WTC11 (cell line): Measurements from ENCODE around the gene XPOT. TPM values are rescaled to one million over a fixed set of nuclear protein-coding genes. Genes with fewer than 3 reads are reported as not detected.

Experiments
- ATAC-seq: fragments of 200-7000 bp; cut with Tn5 transposase; 2 replicates; pipeline ENCODE4 v1.10.0; 2021; ENCODE audit warnings: mild to moderate bottlenecking, moderate library complexity
- CTCF ChIA-PET: fragments of 300-600 bp; sonication (Branson Sonifier 250); formaldehyde crosslinking; loops from one replicate; lab custom pipeline; 2021; ENCODE audit warnings: antibody characterized with exemption; lab: Charles Lee
- POLR2A ChIA-PET: fragments of 350-600 bp; sonication (Branson Sonifier 250); formaldehyde crosslinking; loops from one replicate; lab custom pipeline; 2021; ENCODE audit warnings: antibody characterized with exemption; lab: Charles Lee
- DNase-seq: peaks from one replicate; pipeline ENCODE4 v3.0.0; 2021; ENCODE audit warnings: low spot score
- H3K27ac Mint-ChIP-seq: 2 replicates; pipeline ENCODE4 v1.8.0; 2021; ENCODE audit warnings: mixed read lengths
- H3K27me3 Mint-ChIP-seq: 2 replicates; pipeline ENCODE4 v1.8.0; 2021; ENCODE audit warnings: low read depth, mild to moderate bottlenecking, moderate library complexity, mixed read lengths
- H3K36me3 Mint-ChIP-seq: 2 replicates; pipeline ENCODE4 v1.8.0; 2021; ENCODE audit warnings: mixed read lengths
- H3K4me1 Mint-ChIP-seq: 2 replicates; pipeline ENCODE4 v1.8.0; 2022; ENCODE audit warnings: mixed read lengths
- H3K4me3 Mint-ChIP-seq: 2 replicates; pipeline ENCODE4 v1.8.0; 2021; ENCODE audit warnings: mild to moderate bottlenecking, moderate library complexity, mixed read lengths
- H3K9me3 Mint-ChIP-seq: 2 replicates; pipeline ENCODE4 v1.8.0; 2021; ENCODE audit warnings: mixed read lengths
- ATF6 ChIP-seq: sonication (generic); formaldehyde crosslinking; IDR thresholded peaks from 2 replicates; pipeline ENCODE4 v1.8.1; 2023; ENCODE audit warnings: mild to moderate bottlenecking, missing genetic modification reagents
- E2F4 ChIP-seq: sonication (generic); formaldehyde crosslinking; IDR thresholded peaks from 2 replicates; pipeline ENCODE4 v1.8.1; 2022; ENCODE audit warnings: low read depth, mild to moderate bottlenecking, moderate library complexity, missing genetic modification reagents, borderline replicate concordance
- NFE2L1 ChIP-seq: sonication (generic); formaldehyde crosslinking; IDR thresholded peaks from 2 replicates; pipeline ENCODE4 v1.8.1; 2023; ENCODE audit warnings: missing genetic modification reagents
- PRDM15 ChIP-seq: sonication (generic); formaldehyde crosslinking; IDR thresholded peaks from 2 replicates; pipeline ENCODE4 v1.8.0; 2022; ENCODE audit warnings: missing genetic modification reagents
- PRRX2 ChIP-seq: fragments of 250-450 bp; sonication (Bioruptor Pico); IDR thresholded peaks from 2 replicates; pipeline ENCODE4 v1.8.0; 2021; ENCODE audit warnings: mild to moderate bottlenecking
- SMAD3 ChIP-seq: sonication (generic); formaldehyde crosslinking; IDR thresholded peaks from 2 replicates; pipeline ENCODE4 v1.8.0; 2022; ENCODE audit warnings: missing genetic modification reagents, mild to moderate bottlenecking, borderline replicate concordance
- SOX15 ChIP-seq: fragments of 250-450 bp; sonication (Bioruptor Pico); IDR thresholded peaks from 2 replicates; pipeline ENCODE4 v1.9.0; 2021; ENCODE audit warnings: mild to moderate bottlenecking
- TEAD1 ChIP-seq: sonication (generic); formaldehyde crosslinking; IDR thresholded peaks from 2 replicates; pipeline ENCODE4 v1.8.0; 2022; ENCODE audit warnings: mild to moderate bottlenecking, missing genetic modification reagents
- ZNF219 ChIP-seq: sonication (generic); formaldehyde crosslinking; IDR thresholded peaks from 2 replicates; pipeline ENCODE4 v1.8.0; 2023; ENCODE audit warnings: missing genetic modification reagents, mild to moderate bottlenecking, borderline replicate concordance
- ZNF263 ChIP-seq: sonication (generic); formaldehyde crosslinking; IDR thresholded peaks from 2 replicates; pipeline ENCODE4 v1.8.1; 2022; ENCODE audit warnings: low read depth, mild to moderate bottlenecking, moderate library complexity, missing genetic modification reagents
- ZNF317 ChIP-seq: sonication (generic); formaldehyde crosslinking; IDR thresholded peaks from 2 replicates; pipeline ENCODE4 v1.8.1; 2023; ENCODE audit warnings: low read depth, mild to moderate bottlenecking, moderate library complexity, missing genetic modification reagents, borderline replicate concordance
- ZNF396 ChIP-seq: fragments of 250-450 bp; sonication (Bioruptor Pico); IDR thresholded peaks from 2 replicates; pipeline ENCODE4 v1.8.0; 2021; ENCODE audit warnings: mild to moderate bottlenecking, moderate library complexity, borderline replicate concordance
- total RNA-seq: library from RNA; stranded (reverse); gene quantifications from 3 replicates; pipeline ENCODE4 v1.2.3, GENCODE V29; 2021
- TF ChIP-seq, protein P1 (sequence below): sonication (generic); formaldehyde crosslinking; IDR thresholded peaks from 2 replicates; pipeline ENCODE4 v1.8.0; 2023; ENCODE audit warnings: missing genetic modification reagents, mild to moderate bottlenecking, borderline replicate concordance
- TF ChIP-seq, protein P2 (sequence below): fragments of 250-450 bp; sonication (Bioruptor Pico); IDR thresholded peaks from 2 replicates; pipeline ENCODE4 v1.9.0; 2021; ENCODE audit warnings: mild to moderate bottlenecking, borderline replicate concordance
- TF ChIP-seq, protein P3 (sequence below): sonication (generic); formaldehyde crosslinking; IDR thresholded peaks from 2 replicates; pipeline ENCODE4 v1.8.1; 2023; ENCODE audit warnings: mild to moderate bottlenecking, missing genetic modification reagents, moderate library complexity
- TF ChIP-seq, protein P4 (sequence below): sonication (generic); formaldehyde crosslinking; IDR thresholded peaks from 2 replicates; pipeline ENCODE4 v1.8.1; 2022; ENCODE audit warnings: mild to moderate bottlenecking, missing genetic modification reagents, moderate library complexity, borderline replicate concordance
- TF ChIP-seq, protein P5 (sequence below): sonication (generic); formaldehyde crosslinking; IDR thresholded peaks from 2 replicates; pipeline ENCODE4 v1.8.1; 2023; ENCODE audit warnings: mild to moderate bottlenecking, missing genetic modification reagents

The XPOT gene
- total RNA-seq, 1 experiment from 2014 or later = 134 TPM

DNA sequence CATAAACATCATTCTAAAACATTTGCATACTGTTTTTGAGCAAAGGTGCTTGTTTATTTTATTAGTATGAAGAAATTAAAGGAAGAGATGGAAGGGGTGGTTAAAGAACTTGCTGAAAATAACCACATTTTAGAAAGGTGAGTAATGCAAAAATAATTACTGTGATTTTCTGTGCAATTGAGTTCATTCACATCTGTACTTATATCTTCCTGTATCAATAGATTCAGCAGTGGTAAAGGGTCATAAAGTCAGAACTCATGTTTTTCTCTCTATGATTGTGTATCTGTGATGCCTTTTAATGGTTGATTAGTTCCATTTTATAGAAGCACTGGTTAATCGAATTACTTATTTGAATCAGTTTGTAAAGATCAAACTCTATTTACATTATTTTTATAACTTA lies 93.7 kb downstream of the XPOT start (continued):
- TF ChIP-seq, protein P1, sequence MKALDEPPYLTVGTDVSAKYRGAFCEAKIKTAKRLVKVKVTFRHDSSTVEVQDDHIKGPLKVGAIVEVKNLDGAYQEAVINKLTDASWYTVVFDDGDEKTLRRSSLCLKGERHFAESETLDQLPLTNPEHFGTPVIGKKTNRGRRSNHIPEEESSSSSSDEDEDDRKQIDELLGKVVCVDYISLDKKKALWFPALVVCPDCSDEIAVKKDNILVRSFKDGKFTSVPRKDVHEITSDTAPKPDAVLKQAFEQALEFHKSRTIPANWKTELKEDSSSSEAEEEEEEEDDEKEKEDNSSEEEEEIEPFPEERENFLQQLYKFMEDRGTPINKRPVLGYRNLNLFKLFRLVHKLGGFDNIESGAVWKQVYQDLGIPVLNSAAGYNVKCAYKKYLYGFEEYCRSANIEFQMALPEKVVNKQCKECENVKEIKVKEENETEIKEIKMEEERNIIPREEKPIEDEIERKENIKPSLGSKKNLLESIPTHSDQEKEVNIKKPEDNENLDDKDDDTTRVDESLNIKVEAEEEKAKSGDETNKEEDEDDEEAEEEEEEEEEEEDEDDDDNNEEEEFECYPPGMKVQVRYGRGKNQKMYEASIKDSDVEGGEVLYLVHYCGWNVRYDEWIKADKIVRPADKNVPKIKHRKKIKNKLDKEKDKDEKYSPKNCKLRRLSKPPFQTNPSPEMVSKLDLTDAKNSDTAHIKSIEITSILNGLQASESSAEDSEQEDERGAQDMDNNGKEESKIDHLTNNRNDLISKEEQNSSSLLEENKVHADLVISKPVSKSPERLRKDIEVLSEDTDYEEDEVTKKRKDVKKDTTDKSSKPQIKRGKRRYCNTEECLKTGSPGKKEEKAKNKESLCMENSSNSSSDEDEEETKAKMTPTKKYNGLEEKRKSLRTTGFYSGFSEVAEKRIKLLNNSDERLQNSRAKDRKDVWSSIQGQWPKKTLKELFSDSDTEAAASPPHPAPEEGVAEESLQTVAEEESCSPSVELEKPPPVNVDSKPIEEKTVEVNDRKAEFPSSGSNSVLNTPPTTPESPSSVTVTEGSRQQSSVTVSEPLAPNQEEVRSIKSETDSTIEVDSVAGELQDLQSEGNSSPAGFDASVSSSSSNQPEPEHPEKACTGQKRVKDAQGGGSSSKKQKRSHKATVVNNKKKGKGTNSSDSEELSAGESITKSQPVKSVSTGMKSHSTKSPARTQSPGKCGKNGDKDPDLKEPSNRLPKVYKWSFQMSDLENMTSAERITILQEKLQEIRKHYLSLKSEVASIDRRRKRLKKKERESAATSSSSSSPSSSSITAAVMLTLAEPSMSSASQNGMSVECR (CRISPR knock-in tag) = no peak
- no peak for TF ChIP-seq ZNF219 (CRISPR knock-in tag)
- TF ChIP-seq, protein P2, sequence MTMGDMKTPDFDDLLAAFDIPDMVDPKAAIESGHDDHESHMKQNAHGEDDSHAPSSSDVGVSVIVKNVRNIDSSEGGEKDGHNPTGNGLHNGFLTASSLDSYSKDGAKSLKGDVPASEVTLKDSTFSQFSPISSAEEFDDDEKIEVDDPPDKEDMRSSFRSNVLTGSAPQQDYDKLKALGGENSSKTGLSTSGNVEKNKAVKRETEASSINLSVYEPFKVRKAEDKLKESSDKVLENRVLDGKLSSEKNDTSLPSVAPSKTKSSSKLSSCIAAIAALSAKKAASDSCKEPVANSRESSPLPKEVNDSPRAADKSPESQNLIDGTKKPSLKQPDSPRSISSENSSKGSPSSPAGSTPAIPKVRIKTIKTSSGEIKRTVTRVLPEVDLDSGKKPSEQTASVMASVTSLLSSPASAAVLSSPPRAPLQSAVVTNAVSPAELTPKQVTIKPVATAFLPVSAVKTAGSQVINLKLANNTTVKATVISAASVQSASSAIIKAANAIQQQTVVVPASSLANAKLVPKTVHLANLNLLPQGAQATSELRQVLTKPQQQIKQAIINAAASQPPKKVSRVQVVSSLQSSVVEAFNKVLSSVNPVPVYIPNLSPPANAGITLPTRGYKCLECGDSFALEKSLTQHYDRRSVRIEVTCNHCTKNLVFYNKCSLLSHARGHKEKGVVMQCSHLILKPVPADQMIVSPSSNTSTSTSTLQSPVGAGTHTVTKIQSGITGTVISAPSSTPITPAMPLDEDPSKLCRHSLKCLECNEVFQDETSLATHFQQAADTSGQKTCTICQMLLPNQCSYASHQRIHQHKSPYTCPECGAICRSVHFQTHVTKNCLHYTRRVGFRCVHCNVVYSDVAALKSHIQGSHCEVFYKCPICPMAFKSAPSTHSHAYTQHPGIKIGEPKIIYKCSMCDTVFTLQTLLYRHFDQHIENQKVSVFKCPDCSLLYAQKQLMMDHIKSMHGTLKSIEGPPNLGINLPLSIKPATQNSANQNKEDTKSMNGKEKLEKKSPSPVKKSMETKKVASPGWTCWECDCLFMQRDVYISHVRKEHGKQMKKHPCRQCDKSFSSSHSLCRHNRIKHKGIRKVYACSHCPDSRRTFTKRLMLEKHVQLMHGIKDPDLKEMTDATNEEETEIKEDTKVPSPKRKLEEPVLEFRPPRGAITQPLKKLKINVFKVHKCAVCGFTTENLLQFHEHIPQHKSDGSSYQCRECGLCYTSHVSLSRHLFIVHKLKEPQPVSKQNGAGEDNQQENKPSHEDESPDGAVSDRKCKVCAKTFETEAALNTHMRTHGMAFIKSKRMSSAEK (CRISPR knock-in tag) = no peak
- TF ChIP-seq, protein P3, sequence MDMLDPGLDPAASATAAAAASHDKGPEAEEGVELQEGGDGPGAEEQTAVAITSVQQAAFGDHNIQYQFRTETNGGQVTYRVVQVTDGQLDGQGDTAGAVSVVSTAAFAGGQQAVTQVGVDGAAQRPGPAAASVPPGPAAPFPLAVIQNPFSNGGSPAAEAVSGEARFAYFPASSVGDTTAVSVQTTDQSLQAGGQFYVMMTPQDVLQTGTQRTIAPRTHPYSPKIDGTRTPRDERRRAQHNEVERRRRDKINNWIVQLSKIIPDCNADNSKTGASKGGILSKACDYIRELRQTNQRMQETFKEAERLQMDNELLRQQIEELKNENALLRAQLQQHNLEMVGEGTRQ (CRISPR knock-in tag) = no peak
- no peak for TF ChIP-seq SMAD3
- TF ChIP-seq ATF6 (CRISPR knock-in tag) = no peak
- TF ChIP-seq E2F4 (CRISPR knock-in tag) = no peak
- TF ChIP-seq, all 79 proteins: peak for 0

DNA sequence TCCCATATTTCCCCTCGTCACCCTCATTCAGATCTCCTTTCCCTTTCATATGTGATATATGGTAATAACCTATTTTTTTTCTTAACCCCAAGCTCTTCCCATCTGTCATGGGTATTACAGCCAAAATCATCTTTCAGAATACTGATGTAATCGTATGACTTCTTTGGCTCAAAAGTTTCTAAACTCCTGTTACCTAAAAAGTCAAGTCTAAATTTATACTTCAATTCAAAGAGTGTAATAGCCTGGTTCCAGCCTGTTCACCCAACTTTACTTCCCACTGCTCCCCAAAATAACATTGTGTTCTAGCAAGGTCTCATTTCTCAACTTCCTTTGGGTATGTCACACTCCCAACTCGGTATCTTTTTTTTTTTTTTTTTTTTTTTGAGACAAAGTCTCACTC lies 96.2 kb downstream of the XPOT start:
- no peaks in the 10 kb centered on the region for H3K9me3 Mint-ChIP-seq
- H3K27me3 Mint-ChIP-seq = no peaks in the 10 kb centered on the region
- no peak overlapping the region for H3K27ac Mint-ChIP-seq
- no peak overlapping the region for H3K4me3 Mint-ChIP-seq
- no peaks in the 10 kb centered on the region for H3K4me1 Mint-ChIP-seq
- CTCF ChIA-PET = no interaction called here
- no peak for DNase-seq
- H3K36me3 Mint-ChIP-seq = peaks cover 33% of the 10 kb centered on the region
- POLR2A ChIA-PET = no interaction called here
- no peak for ATAC-seq
- TF ChIP-seq, protein P4, sequence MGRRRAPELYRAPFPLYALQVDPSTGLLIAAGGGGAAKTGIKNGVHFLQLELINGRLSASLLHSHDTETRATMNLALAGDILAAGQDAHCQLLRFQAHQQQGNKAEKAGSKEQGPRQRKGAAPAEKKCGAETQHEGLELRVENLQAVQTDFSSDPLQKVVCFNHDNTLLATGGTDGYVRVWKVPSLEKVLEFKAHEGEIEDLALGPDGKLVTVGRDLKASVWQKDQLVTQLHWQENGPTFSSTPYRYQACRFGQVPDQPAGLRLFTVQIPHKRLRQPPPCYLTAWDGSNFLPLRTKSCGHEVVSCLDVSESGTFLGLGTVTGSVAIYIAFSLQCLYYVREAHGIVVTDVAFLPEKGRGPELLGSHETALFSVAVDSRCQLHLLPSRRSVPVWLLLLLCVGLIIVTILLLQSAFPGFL (CRISPR knock-in tag) = no peak
- TF ChIP-seq NFE2L1 (CRISPR knock-in tag) = no peak
- TF ChIP-seq ZNF263 (CRISPR knock-in tag) = no peak
- no peak for TF ChIP-seq PRDM15 (CRISPR knock-in tag)
- TF ChIP-seq, protein P5, sequence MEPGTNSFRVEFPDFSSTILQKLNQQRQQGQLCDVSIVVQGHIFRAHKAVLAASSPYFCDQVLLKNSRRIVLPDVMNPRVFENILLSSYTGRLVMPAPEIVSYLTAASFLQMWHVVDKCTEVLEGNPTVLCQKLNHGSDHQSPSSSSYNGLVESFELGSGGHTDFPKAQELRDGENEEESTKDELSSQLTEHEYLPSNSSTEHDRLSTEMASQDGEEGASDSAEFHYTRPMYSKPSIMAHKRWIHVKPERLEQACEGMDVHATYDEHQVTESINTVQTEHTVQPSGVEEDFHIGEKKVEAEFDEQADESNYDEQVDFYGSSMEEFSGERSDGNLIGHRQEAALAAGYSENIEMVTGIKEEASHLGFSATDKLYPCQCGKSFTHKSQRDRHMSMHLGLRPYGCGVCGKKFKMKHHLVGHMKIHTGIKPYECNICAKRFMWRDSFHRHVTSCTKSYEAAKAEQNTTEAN (CRISPR knock-in tag) = no peak
- no peak for TF ChIP-seq ZNF317 (CRISPR knock-in tag)
- no peak for TF ChIP-seq ZNF396 (CRISPR knock-in tag)
- TF ChIP-seq TEAD1 = no peak
- TF ChIP-seq PRRX2 (CRISPR knock-in tag) = no peak
- TF ChIP-seq SOX15 (CRISPR knock-in tag) = no peak
